Naive thymus-derived CD8-positive, alpha-beta T cell (primary cell): ENCODE measurements around the gene RPLP2. TPM values are rescaled to one million over a fixed set of nuclear protein-coding genes. Genes with fewer than 3 reads are reported as not detected.

Experiments
- ATAC-seq, 2 donors: fragments of 150-1000 bp; cut with Tn5 transposase in 1 of 2; sonication (Bioruptor Pico), chemical (Tn5 transposase) in 1 of 2; 1 replicate in 1 of 2; 2 replicates in 1 of 2; pipeline ENCODE4 v1.10.0; 2021; ENCODE audit warnings: mild to moderate bottlenecking in 2 of 2, moderate library complexity in 2 of 2
- POLR2A ChIA-PET: fragments of 350-600 bp; sonication (Branson Sonifier 250); formaldehyde crosslinking; loops from one replicate; lab custom pipeline; 2021; ENCODE audit warnings: antibody characterized with exemption; lab: Charles Lee
- DNase-seq, 10 donors: peaks; one replicate each; pipeline versions ENCODE4 v3.0.0 to v3.0.0-alpha.2; 2020 to 2022
- H3K27ac Mint-ChIP-seq, 10 donors: one replicate each; pipeline ENCODE4 v1.8.0; 2020 to 2022; ENCODE audit warnings: mild to moderate bottlenecking in 10 of 10, mixed read lengths in 10 of 10, moderate library complexity in 4 of 10, inconsistent platforms in 1 of 10
- H3K27me3 Mint-ChIP-seq, 5 donors: one replicate each; pipeline ENCODE4 v1.8.0; 2021 to 2022; ENCODE audit warnings: mixed read lengths in 5 of 5
- H3K36me3 Mint-ChIP-seq, 3 donors: one replicate each; pipeline ENCODE4 v1.8.0; 2020 to 2022; ENCODE audit warnings: mixed read lengths in 3 of 3, mild to moderate bottlenecking in 2 of 3, inconsistent platforms in 1 of 3
- H3K4me1 Mint-ChIP-seq, 4 donors: one replicate each; pipeline ENCODE4 v1.8.0; 2021 to 2022; ENCODE audit warnings: mixed read lengths in 4 of 4
- H3K4me3 Mint-ChIP-seq, 10 donors: one replicate each; pipeline ENCODE4 v1.8.0; 2020 to 2022; ENCODE audit warnings: mild to moderate bottlenecking in 10 of 10, mixed read lengths in 10 of 10, moderate library complexity in 6 of 10, inconsistent platforms in 1 of 10
- H3K9me3 Mint-ChIP-seq, 9 donors: one replicate each; pipeline ENCODE4 v1.8.0; 2020 to 2022; ENCODE audit warnings: mixed read lengths in 9 of 9, mild to moderate bottlenecking in 3 of 9, inconsistent platforms in 1 of 9, moderate library complexity in 1 of 9
- polyA plus RNA-seq, 3 donors: library from polyadenylated mRNA; unstranded; fragments of 300-500 nt; fragmentation: Illumina TruSeq; gene quantifications; one replicate each; pipeline ENCODE4 v1.2.3, GENCODE V29; 2021
- total RNA-seq, 8 experiments: library from RNA in 2 of 8; stranded (reverse) in 2 of 8; gene quantifications; one replicate each; pipeline ENCODE4 v1.2.3 and lab custom pipeline; 2021 to 2026

RPLP2 gene
- total and polyA plus RNA-seq, 5 experiments from 2014 or later = 4,080 to 5,522 (median 5,338) TPM

DNA sequence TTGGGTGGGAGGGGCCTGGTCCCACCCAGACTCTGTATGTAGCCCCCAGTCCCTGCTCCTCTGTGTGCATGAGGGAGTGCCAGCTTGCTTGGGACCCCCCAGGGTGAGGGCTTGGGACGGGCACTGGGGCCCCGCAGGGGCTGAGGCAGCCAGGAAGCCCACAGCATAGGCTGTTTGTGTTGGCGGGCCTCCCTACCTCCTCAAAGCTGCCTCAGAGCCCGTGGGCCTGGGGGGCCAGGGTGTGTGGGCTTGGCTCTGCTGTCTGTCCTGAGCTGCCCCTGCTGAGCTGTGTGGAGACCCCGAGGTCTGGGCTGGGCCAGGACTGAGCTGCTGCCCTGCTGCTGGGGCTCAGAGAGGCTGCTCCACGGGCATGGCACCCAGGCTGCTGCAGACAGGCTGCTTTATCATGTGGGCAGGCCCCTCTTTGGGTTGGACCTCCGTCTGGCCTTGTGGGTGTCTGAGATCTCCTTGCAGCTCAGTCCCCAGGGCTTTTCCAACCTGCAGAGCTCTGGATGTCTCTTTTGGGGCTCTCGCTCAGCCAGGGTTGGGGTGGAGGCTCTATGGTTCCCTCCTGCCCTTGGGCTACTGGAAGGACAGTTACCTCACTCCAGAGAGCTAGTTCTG, 36.2 kb downstream of the RPLP2 start:
- Mint-ChIP-seq H3K4me3 (peak overlapping the region in 4 of 10 donors; percentile 13 to 56 (median 20)), H3K36me3 (no peaks in the 10 kb centered on the region), H3K27me3 (peaks cover 0 to 7% (median 0%) of the 10 kb centered on the region in 5 donors), H3K9me3 (no peaks in the 10 kb centered on the region), H3K27ac (peak overlapping the region in 5 of 10 donors; percentile 20 to 67 (median 44)), H3K4me1 (peaks cover 9 to 37% (median 30%) of the 10 kb centered on the region in 4 donors)
- POLR2A ChIA-PET = interaction anchor here (0.6 to 1.2 kb wide), 3 partner anchors 20 to 145 kb away, joined by 3 to 4 read pairs (median 3); partner anchors contain the start of gene RPLP2
- ATAC-seq = no peak
- DNase-seq = no peak

DNA sequence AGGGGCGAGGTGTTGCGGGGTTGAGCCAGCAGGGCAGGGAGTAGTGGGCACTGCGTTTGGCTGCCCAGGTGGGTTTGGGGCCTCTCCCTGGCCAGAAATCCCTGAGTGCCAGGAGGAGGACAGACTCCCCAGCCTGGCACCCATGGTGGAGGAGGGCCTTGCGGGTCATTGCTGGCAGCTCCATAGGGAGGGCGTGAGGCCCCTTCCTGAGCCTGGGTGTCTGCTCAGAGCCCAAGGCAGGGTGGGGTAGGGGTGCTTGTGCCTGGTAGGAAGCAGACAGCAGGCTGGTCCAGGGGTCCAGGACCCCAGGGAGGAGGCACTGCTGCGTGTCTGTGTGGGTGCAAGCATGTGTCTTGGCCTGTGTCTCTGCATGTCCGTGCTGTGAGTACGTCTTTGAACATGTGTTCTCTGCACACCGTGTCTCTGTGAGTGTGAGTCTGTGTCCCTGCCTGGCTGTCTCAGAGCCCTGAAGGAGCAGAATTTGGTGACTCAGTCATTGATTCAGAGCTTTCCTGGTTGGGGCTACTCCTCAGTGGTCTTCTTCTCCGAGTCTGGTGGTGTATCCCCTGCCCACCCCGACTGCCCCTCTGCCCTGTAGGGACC, 36.8 kb downstream of the RPLP2 start:
- Mint-ChIP-seq H3K4me3 (peak overlapping the region in 3 of 10 donors; percentile 13 to 62 (median 14)), H3K4me1 (peaks cover 9 to 32% (median 24%) of the 10 kb centered on the region in 4 donors), H3K9me3 (no peaks in the 10 kb centered on the region), H3K27ac (no peak overlapping the region), H3K36me3 (no peaks in the 10 kb centered on the region), H3K27me3 (peaks cover 0 to 7% (median 0%) of the 10 kb centered on the region in 5 donors)
- POLR2A ChIA-PET = interaction anchor here (0.8 to 1.2 kb wide), 3 partner anchors 14 to 37 kb away, joined by 3 to 4 read pairs (median 4); partner anchors contain the start of gene RPLP2
- no peak for ATAC-seq
- DNase-seq = no peak

DNA sequence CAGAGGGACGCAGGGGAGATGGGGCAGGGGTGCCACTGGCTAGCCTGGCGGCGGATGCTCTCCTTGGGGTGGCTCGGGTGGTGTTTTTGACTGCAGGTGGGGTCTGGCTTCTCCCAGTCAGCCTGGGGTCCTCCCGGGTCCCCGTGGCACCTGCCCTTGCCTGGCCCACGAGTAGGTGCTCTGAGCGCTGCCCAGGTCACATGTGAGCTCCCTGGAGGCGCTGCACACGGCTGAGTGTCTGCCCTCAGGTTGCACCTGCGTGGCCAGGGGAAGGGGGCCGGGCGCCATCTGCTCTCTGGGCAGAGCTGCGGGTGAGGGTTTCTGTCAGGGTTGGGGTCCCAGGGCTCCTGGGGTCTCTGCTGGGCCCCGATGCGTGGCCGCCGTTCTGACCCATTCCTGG, 38.1 kb downstream of the RPLP2 start:
- POLR2A ChIA-PET = interaction anchor here (0.5 to 1.7 kb wide), 8 partner anchors 10 to 203 kb away, joined by 3 to 6 read pairs (median 4); partner anchors contain the start of gene PNPLA2
- Mint-ChIP-seq H3K9me3 (no peaks in the 10 kb centered on the region), H3K27ac (no peak overlapping the region), H3K36me3 (no peaks in the 10 kb centered on the region), H3K4me3 (peak overlapping the region in 1 of 10 donors; percentile 75), H3K4me1 (peaks cover 9 to 32% (median 22%) of the 10 kb centered on the region in 4 donors), H3K27me3 (peaks cover 0 to 7% (median 0%) of the 10 kb centered on the region in 5 donors)
- ATAC-seq (no peak), DNase-seq (no peak)

DNA sequence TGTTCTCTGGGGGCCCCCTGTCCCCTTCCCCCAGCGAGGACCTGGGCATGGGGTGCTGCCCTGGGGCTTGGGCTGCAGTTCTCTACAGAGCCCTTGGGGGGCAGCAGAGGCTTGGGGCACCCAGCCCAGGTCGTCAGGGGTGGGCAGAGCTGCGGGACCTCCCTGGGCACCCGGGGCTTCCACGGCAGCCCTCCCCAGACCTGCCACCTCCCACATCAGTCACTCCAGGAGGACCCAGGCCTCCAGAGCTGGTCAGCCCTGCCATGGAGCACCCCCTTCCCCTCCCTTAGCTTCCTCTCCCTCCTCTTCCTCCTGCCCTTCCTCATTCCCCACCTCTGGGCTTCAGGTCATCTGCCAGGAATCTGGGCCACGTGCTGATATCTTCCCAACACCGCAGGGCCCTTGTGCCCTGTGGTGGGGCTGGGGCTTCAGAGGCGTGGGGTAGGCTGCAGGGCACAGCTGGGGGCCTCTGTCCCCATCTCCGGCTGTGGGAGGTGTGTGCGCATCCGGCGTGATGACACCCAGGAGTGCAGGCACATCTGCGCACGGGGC, 38.7 kb downstream of the RPLP2 start:
- H3K36me3 Mint-ChIP-seq = no peaks in the 10 kb centered on the region
- POLR2A ChIA-PET = interaction anchor here (0.9 to 1.7 kb wide), 5 partner anchors 11 to 203 kb away, joined by 3 to 6 read pairs (median 5); partner anchors contain the start of gene PNPLA2

DNA sequence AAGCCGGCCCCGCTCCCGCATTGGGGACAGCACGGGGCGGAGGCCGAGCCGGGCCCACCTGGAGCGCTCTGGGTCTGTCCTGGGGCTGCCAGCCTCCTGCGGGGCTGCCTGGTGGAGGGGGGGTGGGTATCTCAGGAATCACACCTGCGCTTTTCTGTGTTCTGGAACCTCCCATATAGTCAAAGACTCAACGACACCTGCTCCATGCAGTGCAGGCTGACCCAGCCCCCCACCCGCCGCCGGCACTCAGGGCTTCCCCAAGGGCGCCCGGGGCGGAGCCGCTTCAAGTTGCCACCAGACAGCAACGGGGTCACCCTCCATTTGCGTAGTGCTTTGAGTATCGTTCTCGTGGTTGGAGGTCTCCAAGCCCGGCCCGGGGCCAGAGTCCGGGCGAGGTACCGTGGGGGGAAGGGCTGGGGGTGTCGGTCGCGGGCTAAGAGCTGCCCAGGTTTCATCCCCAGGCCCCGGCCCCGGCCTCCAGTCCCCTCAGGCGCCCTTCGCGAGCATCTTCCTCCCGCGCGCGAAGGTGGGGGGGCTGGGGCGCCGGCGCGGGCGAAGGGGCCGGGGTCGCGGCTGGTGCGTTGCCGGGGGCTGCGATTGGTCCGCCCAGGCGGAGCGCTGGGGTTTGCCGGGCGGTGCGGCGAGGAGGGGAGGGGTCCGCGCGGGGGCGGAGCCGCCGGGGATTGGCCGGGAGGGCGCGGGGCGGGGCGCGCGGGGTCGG, 39.5 kb downstream of the RPLP2 start:
- peak in 3 of 10 donors; percentile 29 to 38 (median 38) for DNase-seq
- POLR2A ChIA-PET = interaction anchor here (0.9 to 1.7 kb wide), 4 partner anchors 12 to 202 kb away, joined by 3 to 6 read pairs (median 5); partner anchors contain the start of gene PNPLA2

More for the DNA sequence above, 38.7 kb downstream of the RPLP2 start:
- ATAC-seq (peak; percentile 61 to 65), DNase-seq (peak; percentile 39 to 81 (median 67))
- H3K27me3 Mint-ChIP-seq = peaks cover 0 to 7% (median 0%) of the 10 kb centered on the region in 5 donors
- peaks cover 7 to 29% (median 21%) of the 10 kb centered on the region in 4 donors for H3K4me1 Mint-ChIP-seq
- no peaks in the 10 kb centered on the region for H3K9me3 Mint-ChIP-seq
- peak overlapping the region in 8 of 10 donors; percentile 26 to 75 (median 60) for H3K4me3 Mint-ChIP-seq
- H3K27ac Mint-ChIP-seq = peak overlapping the region in 1 of 10 donors; percentile 67

DNA sequence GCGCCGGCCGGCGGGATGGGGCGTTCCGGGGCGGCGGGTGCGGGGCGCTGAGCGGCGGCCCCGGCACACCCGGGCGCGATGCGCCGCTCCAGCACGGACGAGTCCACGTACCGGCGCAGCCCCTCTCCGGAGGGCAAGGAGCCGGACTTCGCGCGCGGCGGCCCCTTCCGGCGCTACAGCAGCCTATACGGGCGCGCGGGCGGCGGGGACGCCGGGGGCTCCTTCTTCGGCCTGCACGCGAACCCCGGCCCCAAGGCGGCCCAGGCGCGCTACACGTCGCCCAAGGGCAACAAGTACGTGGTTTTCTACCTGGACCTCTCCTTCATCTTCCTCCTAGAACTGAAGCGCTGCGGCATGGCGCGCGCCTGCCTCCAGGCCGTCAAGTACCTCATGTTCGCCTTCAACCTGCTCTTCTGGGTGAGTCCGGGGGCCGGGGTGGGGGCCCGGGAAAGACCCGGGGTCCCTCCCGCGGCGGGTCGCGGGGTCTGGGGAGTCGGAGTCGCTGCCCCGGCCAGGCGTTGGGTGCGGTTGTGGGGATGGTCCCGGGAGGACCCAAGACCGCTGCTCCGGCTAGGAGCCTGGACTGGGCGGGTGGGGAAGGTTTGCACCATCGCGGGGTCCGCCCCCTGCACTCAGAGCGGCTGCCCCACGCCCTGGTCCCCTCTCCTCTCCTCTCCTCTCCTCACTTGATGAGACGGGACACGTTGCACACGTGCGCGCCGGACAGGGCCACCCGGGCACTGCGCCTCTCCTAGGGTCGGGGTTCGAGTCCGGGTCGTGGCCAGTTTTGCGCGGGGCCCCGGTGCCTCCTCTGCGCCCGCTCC, 40.4 kb downstream of the RPLP2 start:
- no peak overlapping the region for H3K27ac Mint-ChIP-seq
- no peaks in the 10 kb centered on the region for H3K36me3 Mint-ChIP-seq
- POLR2A ChIA-PET = no interaction called here
- ATAC-seq = peak in 1 of 2 donors; percentile 33
- peaks cover 2 to 16% (median 7%) of the 10 kb centered on the region in 4 donors for H3K4me1 Mint-ChIP-seq
- no peak for DNase-seq
- H3K4me3 Mint-ChIP-seq = peak overlapping the region in 9 of 10 donors; percentile 30 to 75 (median 56)
- H3K9me3 Mint-ChIP-seq = no peaks in the 10 kb centered on the region
- peaks cover 0 to 7% (median 0%) of the 10 kb centered on the region in 5 donors for H3K27me3 Mint-ChIP-seq

More for the DNA sequence above, 39.5 kb downstream of the RPLP2 start:
- H3K36me3 Mint-ChIP-seq = no peaks in the 10 kb centered on the region
- H3K27me3 Mint-ChIP-seq = peaks cover 0 to 7% (median 0%) of the 10 kb centered on the region in 5 donors
- H3K9me3 Mint-ChIP-seq = no peaks in the 10 kb centered on the region
- H3K4me1 Mint-ChIP-seq = peaks cover 6 to 22% (median 13%) of the 10 kb centered on the region in 4 donors
- peak overlapping the region; percentile 58 to 85 (median 72) for H3K4me3 Mint-ChIP-seq
- no peak overlapping the region for H3K27ac Mint-ChIP-seq
- ATAC-seq = peak; percentile 34 to 45

DNA sequence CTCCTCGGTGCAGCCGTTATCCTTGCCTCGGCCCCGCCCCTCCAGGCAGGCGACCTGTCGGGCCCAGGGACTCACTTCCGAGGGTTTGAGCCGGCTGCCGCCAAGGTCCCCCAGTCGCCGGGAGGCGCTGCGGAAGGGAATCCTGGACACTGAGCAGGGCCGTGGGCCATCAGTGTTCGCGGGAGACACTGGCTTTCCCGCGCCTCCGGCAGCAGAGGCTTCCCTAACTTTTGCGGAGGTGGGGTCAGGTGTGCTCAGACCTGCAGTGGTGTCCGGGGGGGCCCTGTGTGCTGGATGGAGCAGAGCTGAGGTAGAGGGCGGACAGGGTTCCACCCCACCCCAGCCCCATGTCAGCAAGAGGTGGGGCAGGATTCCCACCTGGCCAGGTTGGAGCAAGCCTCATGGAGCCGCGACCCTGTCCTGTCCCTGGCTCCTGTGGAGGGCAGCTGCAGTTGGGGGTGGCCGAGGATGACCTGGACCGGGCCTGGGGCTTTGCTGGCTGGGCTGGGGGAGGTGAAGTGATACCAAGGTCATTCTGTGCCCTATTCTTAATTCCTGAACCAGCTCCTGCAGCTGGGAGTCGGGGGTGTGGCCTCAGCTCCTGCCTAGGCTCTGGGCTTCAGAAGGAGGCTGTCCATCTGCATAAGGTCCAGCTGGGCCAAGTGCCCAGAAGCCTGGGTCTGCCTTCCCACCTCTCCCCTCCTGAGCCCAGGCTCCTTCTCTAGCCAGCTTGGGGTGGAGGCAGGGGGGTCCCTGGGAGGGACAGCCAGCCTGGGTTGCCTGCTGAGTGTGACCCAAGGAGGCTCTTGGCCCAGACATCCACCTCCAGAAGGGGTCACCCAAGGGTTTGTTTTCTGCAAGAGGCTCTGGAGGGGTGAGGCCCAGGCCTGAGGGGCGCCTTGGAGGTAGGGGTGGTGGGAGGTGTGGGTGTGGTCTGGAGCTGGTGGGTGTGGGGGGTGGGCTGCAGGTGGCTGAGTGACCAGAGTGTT, 41.3 kb downstream of the RPLP2 start:
- Mint-ChIP-seq H3K4me3 (peak overlapping the region in 8 of 10 donors; percentile 8 to 73 (median 42)), H3K27ac (no peak overlapping the region), H3K27me3 (peaks cover 0 to 7% (median 0%) of the 10 kb centered on the region in 5 donors), H3K36me3 (no peaks in the 10 kb centered on the region), H3K9me3 (no peaks in the 10 kb centered on the region), H3K4me1 (peaks cover 2 to 10% (median 5%) of the 10 kb centered on the region in 4 donors)
- POLR2A ChIA-PET = interaction anchor here (0.7 kb wide), 1 partner anchor 198 kb away, joined by 5 read pairs; no protein-coding TSS in a partner anchor
- ATAC-seq (no peak), DNase-seq (no peak)

DNA sequence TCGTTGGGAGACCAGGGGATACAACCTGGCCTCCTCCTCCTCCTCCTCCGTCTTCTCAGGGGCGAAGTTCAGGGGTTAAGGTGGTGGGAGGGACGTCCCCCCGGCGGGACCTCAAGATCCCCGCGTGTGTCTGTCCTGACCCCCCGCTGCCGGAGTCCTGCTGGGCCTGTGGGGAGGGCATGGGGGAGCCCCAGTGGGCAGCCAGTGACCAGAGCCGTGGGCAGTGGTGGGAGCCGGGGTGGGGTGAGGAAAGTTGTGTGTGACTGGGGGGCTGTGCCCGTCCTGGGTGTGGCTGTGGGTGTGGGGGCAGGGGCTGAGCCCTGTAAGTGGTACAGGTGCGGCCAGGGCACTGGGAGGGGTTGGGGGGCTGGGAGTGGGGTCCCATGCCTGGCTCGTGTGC, 43.0 kb downstream of the RPLP2 start:
- no peak for DNase-seq
- ATAC-seq = no peak
- POLR2A ChIA-PET = no interaction called here
- no peak overlapping the region for H3K27ac Mint-ChIP-seq
- H3K27me3 Mint-ChIP-seq = peaks cover 0 to 5% (median 0%) of the 10 kb centered on the region in 5 donors
- no peaks in the 10 kb centered on the region for H3K36me3 Mint-ChIP-seq
- H3K9me3 Mint-ChIP-seq = no peaks in the 10 kb centered on the region
- H3K4me3 Mint-ChIP-seq = peak overlapping the region in 1 of 10 donors; percentile 14
- peaks cover 7 to 12% (median 10%) of the 10 kb centered on the region in 4 donors for H3K4me1 Mint-ChIP-seq

DNA sequence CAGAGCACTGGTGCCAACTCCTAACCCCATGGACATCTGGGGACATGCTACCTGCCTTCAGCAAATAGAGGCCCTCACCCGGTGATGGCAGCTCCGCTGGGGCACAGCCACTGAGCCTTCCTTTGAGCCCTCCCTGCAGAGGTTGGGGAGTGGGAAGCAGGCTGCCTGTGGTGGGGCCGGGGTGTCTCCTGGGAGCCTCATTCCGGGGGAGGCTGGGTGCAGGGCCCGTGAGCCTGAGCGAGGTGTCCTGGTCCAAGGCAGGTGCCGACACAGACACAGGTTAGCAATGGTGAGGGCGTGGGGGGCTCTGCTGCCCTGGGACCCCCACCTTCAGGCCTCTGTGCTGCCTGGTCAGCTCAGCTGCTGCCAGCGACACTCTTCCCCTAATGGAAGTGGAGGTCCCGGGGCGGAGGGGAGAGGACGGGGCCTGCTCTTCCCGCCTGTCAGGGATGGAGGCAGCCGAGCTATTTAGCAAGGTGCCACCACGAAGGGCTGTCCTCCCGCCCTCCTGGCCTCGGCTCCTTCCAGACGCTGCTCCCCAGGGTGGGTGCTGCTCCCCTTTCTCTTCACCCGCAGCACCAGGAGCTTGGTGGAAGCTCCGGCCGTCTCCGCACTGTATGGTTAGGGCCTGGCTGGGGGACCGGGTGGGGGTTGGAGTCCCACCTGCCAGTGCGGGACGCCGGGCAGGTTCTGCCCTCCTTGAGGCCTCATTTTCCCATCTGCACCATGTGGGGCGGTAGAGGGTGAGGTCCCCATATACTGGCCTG, 44.1 kb downstream of the RPLP2 start:
- H3K4me3 Mint-ChIP-seq = no peak overlapping the region
- no peaks in the 10 kb centered on the region for H3K36me3 Mint-ChIP-seq
- H3K27ac Mint-ChIP-seq = no peak overlapping the region
- POLR2A ChIA-PET = no interaction called here
- DNase-seq (no peak), ATAC-seq (no peak)
- H3K4me1 Mint-ChIP-seq = peaks cover 4 to 9% (median 6%) of the 10 kb centered on the region in 4 donors
- no peaks in the 10 kb centered on the region for H3K9me3 Mint-ChIP-seq
- H3K27me3 Mint-ChIP-seq = peaks cover 0 to 2% (median 0%) of the 10 kb centered on the region in 5 donors
